Liver (tissue), 9 donors: ENCODE data around the gene KRTAP4-16. TPM values are rescaled to one million over a fixed set of nuclear protein-coding genes. Genes with fewer than 3 reads are reported as not detected.
"Not testable (repeated sequence)": the region's sequence is repeated elsewhere in the genome, so short reads cannot be mapped to it uniquely, and the experiment has no call there.

Source experiments
- DNase-seq: peaks from one replicate; pipeline ENCODE4 v3.0.0-alpha.2; 2017; ENCODE audit warnings: low spot score
- H3K27ac ChIP-seq, 2 donors: one replicate each; pipeline ENCODE4 v1.7.0; 2013; ENCODE audit warnings: inconsistent platforms in 2 of 2, low read length in 2 of 2, control low read depth in 1 of 2, low read depth in 1 of 2, mild to moderate bottlenecking in 1 of 2
- H3K27me3 ChIP-seq, 4 donors: one replicate each; pipeline versions ENCODE4 v1.6.1 to v1.7.0; 2013; ENCODE audit warnings: low read length in 3 of 4, inconsistent platforms in 1 of 4, mild to moderate bottlenecking in 1 of 4, moderate library complexity in 1 of 4; ENCODE audit not compliant: control insufficient read depth in 4 of 4, insufficient read depth in 4 of 4
- H3K36me3 ChIP-seq, 4 donors: one replicate each; pipeline versions ENCODE4 v1.6.1 to v1.7.0; 2013; ENCODE audit warnings: low read length in 3 of 4, mild to moderate bottlenecking in 3 of 4, low read depth in 1 of 4, moderate library complexity in 1 of 4; ENCODE audit not compliant: control insufficient read depth in 4 of 4, insufficient read depth in 3 of 4
- H3K4me1 ChIP-seq, 4 donors: one replicate each; pipeline versions ENCODE4 v1.6.1 to v1.7.0; 2013; ENCODE audit warnings: low read length in 3 of 4, mild to moderate bottlenecking in 3 of 4, moderate library complexity in 1 of 4; ENCODE audit not compliant: control insufficient read depth in 4 of 4, insufficient read depth in 4 of 4
- H3K4me3 ChIP-seq, 3 donors: one replicate each; pipeline versions ENCODE4 v1.6.1 to v1.7.0; 2013; ENCODE audit warnings: low read length in 3 of 3, control low read depth in 1 of 3, low read depth in 1 of 3, mild to moderate bottlenecking in 1 of 3
- H3K9ac ChIP-seq, 2 donors: one replicate each; pipeline ENCODE4 v1.7.0; 2013; ENCODE audit warnings: low read length in 2 of 2, mild to moderate bottlenecking in 2 of 2, moderate library complexity in 2 of 2, control low read depth in 1 of 2, low read depth in 1 of 2
- H3K9me3 ChIP-seq, 4 donors: one replicate each; pipeline versions ENCODE4 v1.6.1 to v1.7.0; 2013; ENCODE audit warnings: low read length in 3 of 4; ENCODE audit not compliant: control insufficient read depth in 4 of 4
- EGR1 ChIP-seq, 2 donors: IDR thresholded peaks; 2 replicates each; pipeline ENCODE4 v1.6.1; 2016 to 2018; ENCODE audit warnings: antibody characterized with exemption in 2 of 2, low read depth in 2 of 2
- FOXA1 ChIP-seq: IDR thresholded peaks from 2 replicates; pipeline ENCODE4 v1.6.1; 2016; ENCODE audit warnings: antibody characterized with exemption
- FOXA2 ChIP-seq: IDR thresholded peaks from 2 replicates; pipeline ENCODE4 v1.6.1; 2016; ENCODE audit warnings: antibody characterized with exemption
- GABPA ChIP-seq, 2 donors: IDR thresholded peaks in 1 of 2; conservative IDR thresholded peaks in 1 of 2; 2 replicates each; pipeline ENCODE4 v1.6.1; 2016; ENCODE audit warnings: antibody characterized with exemption in 2 of 2, mild to moderate bottlenecking in 1 of 2, moderate library complexity in 1 of 2
- HNF4A ChIP-seq, 2 donors: conservative IDR thresholded peaks; 2 replicates each; pipeline ENCODE4 v1.6.1; 2016; ENCODE audit warnings: antibody characterized with exemption in 2 of 2, mild to moderate bottlenecking in 2 of 2
- HNF4G ChIP-seq: IDR thresholded peaks from 2 replicates; pipeline ENCODE4 v1.6.1; 2016; ENCODE audit warnings: antibody characterized with exemption
- NR2F2 ChIP-seq: IDR thresholded peaks from 2 replicates; pipeline ENCODE4 v1.6.1; 2016; ENCODE audit warnings: antibody characterized with exemption
- RXRA ChIP-seq, 2 donors: IDR thresholded peaks; 2 replicates each; pipeline ENCODE4 v1.6.1; 2017 to 2018; ENCODE audit warnings: antibody characterized with exemption in 2 of 2, mild to moderate bottlenecking in 1 of 2
- SP1 ChIP-seq: IDR thresholded peaks from 2 replicates; pipeline ENCODE4 v1.6.1; 2018; ENCODE audit warnings: antibody characterized with exemption, mild to moderate bottlenecking
- TAF1 ChIP-seq: conservative IDR thresholded peaks from 2 replicates; pipeline ENCODE4 v1.6.1; 2016; ENCODE audit warnings: antibody characterized with exemption, mild to moderate bottlenecking
- WGBS: extraction: QIAGEN DNeasy Blood & Tissue Kit; methylation state at CpG from one replicate; pipeline ENCODE4 v1.1.7; 2013; 5-methylcytosine and 5-hydroxymethylcytosine counted together
- polyA plus RNA-seq, 2 donors: library from polyadenylated mRNA; stranded (reverse) in 1 of 2; unstranded in 1 of 2; fragments of 200-250 nt in 1 of 2; fragments of >200 nt in 1 of 2; fragmentation: Nextera tagmentation in 1 of 2; extraction: Ambion mirVana in 1 of 2; gene quantifications; one replicate each; pipeline versions ENCODE4 v1.2.1 to v1.2.3, GENCODE V29; 2013 to 2015
- total RNA-seq, 2 donors: library from RNA; depleted of rRNA; stranded (reverse); fragments of >200 nt; gene quantifications; one replicate each; pipeline ENCODE4 v1.2.3, GENCODE V29; 2014
- TF ChIP-seq, protein P1 (sequence below): IDR thresholded peaks from 2 replicates; pipeline ENCODE4 v1.6.1; 2016; ENCODE audit warnings: antibody characterized with exemption
- TF ChIP-seq, protein P2 (sequence below): IDR thresholded peaks from 2 replicates; pipeline ENCODE4 v1.6.1; 2016; ENCODE audit warnings: antibody characterized with exemption
- TF ChIP-seq, protein P3 (sequence below): IDR thresholded peaks from 2 replicates; pipeline ENCODE4 v1.6.1; 2016; ENCODE audit warnings: antibody characterized with exemption, mild to moderate bottlenecking
- TF ChIP-seq, protein P4 (sequence below): IDR thresholded peaks from 2 replicates; pipeline ENCODE4 v1.6.1; 2016; ENCODE audit warnings: antibody characterized with exemption
- donor health status: healthy.
- donor health status: healthy.
- donor health status: healthy.
- donor health status: healthy.
- donor health status: healthy.

KRTAP4-16 gene
- total and polyA plus RNA-seq, 4 donors = not detected

DNA sequence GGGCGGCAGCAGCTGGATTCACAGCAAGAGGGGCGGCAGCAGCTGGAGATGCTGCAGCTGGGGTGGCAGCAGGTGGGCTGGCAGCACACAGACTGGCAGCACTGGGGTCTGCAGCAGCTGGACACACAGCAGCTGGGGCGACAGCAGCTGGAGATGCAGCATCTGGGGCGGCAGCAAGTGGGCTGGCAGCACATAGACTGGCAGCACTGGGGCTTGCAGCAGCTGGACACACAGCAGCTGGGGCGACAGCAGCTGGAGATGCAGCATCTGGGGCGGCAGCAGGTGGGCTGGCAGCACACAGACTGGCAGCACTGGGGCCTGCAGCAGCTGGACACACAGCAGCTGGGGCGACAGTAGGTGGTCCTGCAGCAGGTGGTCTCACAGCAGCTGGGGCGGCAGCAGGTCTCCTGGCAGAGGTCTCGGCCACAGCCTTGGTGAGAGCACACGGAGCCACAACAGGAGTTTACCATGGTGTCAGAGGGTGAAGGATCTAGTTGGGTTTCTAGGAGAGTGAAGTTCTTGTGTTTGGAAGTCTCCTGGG, 15.9 kb upstream of the KRTAP4-16 start, which contains the start of gene KRTAP4-11:
Gene KRTAP4-11 (minus strand): TSS at position 528 of the 541 bp plus-strand sequence. CDS start 58 bp downstream, at position 470.
- not testable (repeated sequence) for H3K9ac ChIP-seq, DNase-seq, H3K27me3 ChIP-seq, H3K4me1 ChIP-seq, H3K27ac ChIP-seq, H3K36me3 ChIP-seq, H3K4me3 ChIP-seq, H3K9me3 ChIP-seq
- 75% methylated on average over 10 of the region's 10 CpGs for WGBS

DNA sequence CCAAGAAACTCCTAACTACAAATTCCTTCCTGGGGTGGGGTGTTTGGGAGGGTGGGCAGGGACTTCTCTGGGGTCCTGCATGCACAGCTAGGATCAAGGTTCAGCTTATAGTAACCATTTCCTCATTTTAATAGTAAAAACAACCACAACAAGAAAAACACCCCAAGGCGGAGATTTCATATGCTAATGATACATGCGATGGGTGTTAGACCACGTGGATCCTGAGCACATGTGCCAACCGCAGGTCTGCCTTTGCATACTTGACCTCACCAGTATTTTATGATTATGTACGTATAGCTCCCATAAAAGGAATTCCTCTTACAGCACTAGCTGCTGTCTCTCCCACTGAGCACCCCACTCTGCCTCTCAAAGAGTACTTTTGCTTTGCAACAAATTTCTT, 14.3 kb upstream of the KRTAP4-16 start:
- no peak for DNase-seq
- no peak for TF ChIP-seq NR2F2
- TF ChIP-seq RXRA (IDR thresholded peaks at IDR 0.05) = no peak
- no peak for TF ChIP-seq FOXA1
- TF ChIP-seq EGR1 (IDR thresholded peaks at IDR 0.05; ENCODE audit: low read depth in 2 of 2) = no peak
- no peak for TF ChIP-seq GABPA (IDR thresholded peaks at IDR 0.05 in 1 of 2, conservative IDR thresholded peaks at IDR 0.05 in 1 of 2)
- TF ChIP-seq, protein P1, sequence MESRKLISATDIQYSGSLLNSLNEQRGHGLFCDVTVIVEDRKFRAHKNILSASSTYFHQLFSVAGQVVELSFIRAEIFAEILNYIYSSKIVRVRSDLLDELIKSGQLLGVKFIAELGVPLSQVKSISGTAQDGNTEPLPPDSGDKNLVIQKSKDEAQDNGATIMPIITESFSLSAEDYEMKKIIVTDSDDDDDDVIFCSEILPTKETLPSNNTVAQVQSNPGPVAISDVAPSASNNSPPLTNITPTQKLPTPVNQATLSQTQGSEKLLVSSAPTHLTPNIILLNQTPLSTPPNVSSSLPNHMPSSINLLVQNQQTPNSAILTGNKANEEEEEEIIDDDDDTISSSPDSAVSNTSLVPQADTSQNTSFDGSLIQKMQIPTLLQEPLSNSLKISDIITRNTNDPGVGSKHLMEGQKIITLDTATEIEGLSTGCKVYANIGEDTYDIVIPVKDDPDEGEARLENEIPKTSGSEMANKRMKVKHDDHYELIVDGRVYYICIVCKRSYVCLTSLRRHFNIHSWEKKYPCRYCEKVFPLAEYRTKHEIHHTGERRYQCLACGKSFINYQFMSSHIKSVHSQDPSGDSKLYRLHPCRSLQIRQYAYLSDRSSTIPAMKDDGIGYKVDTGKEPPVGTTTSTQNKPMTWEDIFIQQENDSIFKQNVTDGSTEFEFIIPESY = no peak
- TF ChIP-seq TAF1 = no peak
- TF ChIP-seq FOXA2 = no peak
- TF ChIP-seq, protein P2, sequence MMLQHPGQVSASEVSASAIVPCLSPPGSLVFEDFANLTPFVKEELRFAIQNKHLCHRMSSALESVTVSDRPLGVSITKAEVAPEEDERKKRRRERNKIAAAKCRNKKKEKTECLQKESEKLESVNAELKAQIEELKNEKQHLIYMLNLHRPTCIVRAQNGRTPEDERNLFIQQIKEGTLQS = no peak
- Histone ChIP-seq H3K4me3 (no peak overlapping the region), H3K9ac (no peak overlapping the region), H3K9me3 (no peaks in the 10 kb centered on the region), H3K36me3 (no peaks in the 10 kb centered on the region), H3K27me3 (peaks cover 0 to 4% (median 0%) of the 10 kb centered on the region in 4 donors), H3K4me1 (no peaks in the 10 kb centered on the region), H3K27ac (no peak overlapping the region)
- WGBS = 61% methylated on average over 5 of the region's 5 CpGs

DNA sequence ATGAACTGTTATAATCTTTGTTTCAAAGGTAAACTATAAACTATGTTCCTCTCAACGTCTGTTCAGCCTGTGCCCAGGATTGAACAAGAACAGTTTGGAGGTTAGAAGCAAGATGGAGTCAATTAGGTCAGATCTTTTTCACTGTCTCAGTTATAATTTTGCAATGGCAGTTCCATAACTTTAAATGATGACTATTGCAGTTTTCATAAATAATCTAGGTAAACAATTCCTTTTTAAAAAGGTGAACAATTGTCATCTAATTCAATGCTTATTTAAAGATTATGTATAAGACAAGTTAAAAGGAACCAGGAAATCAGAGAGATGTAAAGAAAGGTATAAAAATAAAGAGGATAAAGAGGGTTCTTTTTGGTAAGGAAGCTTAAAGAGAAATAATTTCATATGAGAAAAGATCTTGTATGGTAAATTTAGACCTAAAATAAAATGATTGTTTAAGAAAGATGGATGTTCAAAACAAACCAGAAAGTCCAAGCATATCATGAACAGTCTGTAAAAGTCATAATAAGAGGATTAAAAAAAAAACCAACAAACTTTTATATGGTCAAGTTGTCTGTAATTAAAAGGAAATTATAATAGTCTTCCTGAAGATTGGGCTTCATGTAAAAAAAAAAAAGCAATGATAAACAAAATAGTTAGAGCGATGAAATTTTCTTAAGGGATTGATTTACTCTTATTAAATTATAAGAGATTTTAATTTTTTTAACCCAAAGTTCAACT, 9.3 kb upstream of the KRTAP4-16 start:
- H3K4me3 ChIP-seq = no peak overlapping the region
- no peak for TF ChIP-seq FOXA1
- no peak for TF ChIP-seq RXRA (IDR thresholded peaks at IDR 0.05)
- TF ChIP-seq, protein P2 = no peak
- TF ChIP-seq GABPA (IDR thresholded peaks at IDR 0.05 in 1 of 2, conservative IDR thresholded peaks at IDR 0.05 in 1 of 2) = no peak
- TF ChIP-seq, protein P3, sequence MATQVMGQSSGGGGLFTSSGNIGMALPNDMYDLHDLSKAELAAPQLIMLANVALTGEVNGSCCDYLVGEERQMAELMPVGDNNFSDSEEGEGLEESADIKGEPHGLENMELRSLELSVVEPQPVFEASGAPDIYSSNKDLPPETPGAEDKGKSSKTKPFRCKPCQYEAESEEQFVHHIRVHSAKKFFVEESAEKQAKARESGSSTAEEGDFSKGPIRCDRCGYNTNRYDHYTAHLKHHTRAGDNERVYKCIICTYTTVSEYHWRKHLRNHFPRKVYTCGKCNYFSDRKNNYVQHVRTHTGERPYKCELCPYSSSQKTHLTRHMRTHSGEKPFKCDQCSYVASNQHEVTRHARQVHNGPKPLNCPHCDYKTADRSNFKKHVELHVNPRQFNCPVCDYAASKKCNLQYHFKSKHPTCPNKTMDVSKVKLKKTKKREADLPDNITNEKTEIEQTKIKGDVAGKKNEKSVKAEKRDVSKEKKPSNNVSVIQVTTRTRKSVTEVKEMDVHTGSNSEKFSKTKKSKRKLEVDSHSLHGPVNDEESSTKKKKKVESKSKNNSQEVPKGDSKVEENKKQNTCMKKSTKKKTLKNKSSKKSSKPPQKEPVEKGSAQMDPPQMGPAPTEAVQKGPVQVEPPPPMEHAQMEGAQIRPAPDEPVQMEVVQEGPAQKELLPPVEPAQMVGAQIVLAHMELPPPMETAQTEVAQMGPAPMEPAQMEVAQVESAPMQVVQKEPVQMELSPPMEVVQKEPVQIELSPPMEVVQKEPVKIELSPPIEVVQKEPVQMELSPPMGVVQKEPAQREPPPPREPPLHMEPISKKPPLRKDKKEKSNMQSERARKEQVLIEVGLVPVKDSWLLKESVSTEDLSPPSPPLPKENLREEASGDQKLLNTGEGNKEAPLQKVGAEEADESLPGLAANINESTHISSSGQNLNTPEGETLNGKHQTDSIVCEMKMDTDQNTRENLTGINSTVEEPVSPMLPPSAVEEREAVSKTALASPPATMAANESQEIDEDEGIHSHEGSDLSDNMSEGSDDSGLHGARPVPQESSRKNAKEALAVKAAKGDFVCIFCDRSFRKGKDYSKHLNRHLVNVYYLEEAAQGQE = no peak
- TF ChIP-seq FOXA2 = no peak
- no peak for TF ChIP-seq HNF4G
- TF ChIP-seq, protein P4, sequence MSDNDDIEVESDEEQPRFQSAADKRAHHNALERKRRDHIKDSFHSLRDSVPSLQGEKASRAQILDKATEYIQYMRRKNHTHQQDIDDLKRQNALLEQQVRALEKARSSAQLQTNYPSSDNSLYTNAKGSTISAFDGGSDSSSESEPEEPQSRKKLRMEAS = no peak
- no peak for TF ChIP-seq HNF4A (conservative IDR thresholded peaks at IDR 0.05)
- TF ChIP-seq SP1 = no peak
- no peak for TF ChIP-seq EGR1 (IDR thresholded peaks at IDR 0.05; ENCODE audit: low read depth in 2 of 2)
- no peak overlapping the region for H3K27ac ChIP-seq
- no peaks in the 10 kb centered on the region for H3K4me1 ChIP-seq
- no peak for DNase-seq
- no peak overlapping the region for H3K9ac ChIP-seq
- 70% methylated on average over 2 of the region's 2 CpGs for whole genome bisulfite sequencing
- H3K27me3 ChIP-seq = peaks cover 0 to 4% (median 0%) of the 10 kb centered on the region in 4 donors
- H3K9me3 ChIP-seq = no peaks in the 10 kb centered on the region
- no peaks in the 10 kb centered on the region for H3K36me3 ChIP-seq

DNA sequence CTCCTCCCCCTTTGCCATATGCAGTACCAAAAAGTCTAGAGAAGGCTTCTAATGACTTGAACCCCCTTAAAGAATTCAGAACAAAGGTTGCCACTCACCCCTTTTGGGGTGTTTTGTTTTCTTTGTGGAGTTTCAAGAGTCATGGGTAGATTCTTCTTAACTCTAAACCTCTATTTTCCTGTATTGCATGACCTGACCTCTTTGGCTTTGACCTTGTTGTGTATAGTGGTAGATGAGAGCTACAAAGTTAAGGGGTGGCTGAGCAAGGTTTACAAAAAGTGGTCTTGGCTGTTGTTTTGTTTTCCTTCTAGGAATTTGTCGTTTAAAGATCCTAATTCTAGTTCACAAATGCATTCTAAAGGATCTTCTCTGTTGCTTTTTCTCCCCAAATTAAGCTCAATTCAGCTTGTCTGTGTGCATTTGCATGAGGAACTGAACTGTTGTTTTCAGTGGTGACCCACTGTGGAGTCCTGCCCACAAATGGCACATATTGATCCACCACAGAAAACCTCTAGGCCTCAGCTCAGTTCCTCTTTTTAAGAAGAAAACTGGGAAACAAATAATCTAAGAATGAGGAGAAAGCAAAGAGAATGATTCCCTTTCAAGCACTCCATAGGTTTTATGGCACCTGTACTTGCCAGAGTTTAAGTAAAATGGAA, 6.8 kb upstream of the KRTAP4-16 start:
- not testable (repeated sequence) for H3K4me1 ChIP-seq, H3K27me3 ChIP-seq, H3K4me3 ChIP-seq, H3K36me3 ChIP-seq, H3K27ac ChIP-seq, H3K9me3 ChIP-seq, H3K9ac ChIP-seq, DNase-seq
- WGBS = 4% methylated on average over 1 of the region's 1 CpG
